SK-N-SH (cell line): ENCODE measurements around the gene BRD3.

Source experiments
- RXRA ChIP-seq: IDR thresholded peaks from 2 replicates; pipeline ENCODE4 v1.4.0; 2012; ENCODE audit warnings: low read depth, mild to moderate bottlenecking, borderline replicate concordance
- YY1 ChIP-seq: IDR thresholded peaks from 2 replicates; pipeline ENCODE4 v1.4.0; 2012; ENCODE audit warnings: low read depth, mild to moderate bottlenecking
- TF ChIP-seq, protein P1 (sequence below): IDR thresholded peaks from 2 replicates; pipeline ENCODE4 v1.6.1; 2012; ENCODE audit warnings: mild to moderate bottlenecking, low read depth, low read length, moderate library complexity

DNA sequence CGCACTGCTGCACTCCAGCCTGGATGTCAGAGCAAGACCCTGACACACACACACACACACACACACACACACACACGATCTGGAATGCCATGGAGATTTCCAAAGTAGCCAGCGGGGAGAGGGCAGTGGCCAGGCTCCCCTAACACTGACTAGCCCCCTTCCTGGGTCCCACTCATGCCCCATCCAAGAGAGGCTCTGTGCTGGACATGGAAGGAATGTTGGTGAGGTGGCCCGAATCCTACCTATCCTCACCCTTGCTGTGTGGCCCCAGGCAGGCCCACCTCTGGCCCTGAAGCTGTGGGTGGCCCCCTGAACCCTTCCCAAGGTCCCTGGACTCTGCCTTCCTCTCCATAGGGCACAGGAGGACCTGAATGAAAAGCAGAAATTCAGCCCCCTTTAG, 7.3 kb downstream of the BRD3 start:
- TF ChIP-seq RXRA (no peak), YY1 (no peak)
- TF ChIP-seq, protein P1, sequence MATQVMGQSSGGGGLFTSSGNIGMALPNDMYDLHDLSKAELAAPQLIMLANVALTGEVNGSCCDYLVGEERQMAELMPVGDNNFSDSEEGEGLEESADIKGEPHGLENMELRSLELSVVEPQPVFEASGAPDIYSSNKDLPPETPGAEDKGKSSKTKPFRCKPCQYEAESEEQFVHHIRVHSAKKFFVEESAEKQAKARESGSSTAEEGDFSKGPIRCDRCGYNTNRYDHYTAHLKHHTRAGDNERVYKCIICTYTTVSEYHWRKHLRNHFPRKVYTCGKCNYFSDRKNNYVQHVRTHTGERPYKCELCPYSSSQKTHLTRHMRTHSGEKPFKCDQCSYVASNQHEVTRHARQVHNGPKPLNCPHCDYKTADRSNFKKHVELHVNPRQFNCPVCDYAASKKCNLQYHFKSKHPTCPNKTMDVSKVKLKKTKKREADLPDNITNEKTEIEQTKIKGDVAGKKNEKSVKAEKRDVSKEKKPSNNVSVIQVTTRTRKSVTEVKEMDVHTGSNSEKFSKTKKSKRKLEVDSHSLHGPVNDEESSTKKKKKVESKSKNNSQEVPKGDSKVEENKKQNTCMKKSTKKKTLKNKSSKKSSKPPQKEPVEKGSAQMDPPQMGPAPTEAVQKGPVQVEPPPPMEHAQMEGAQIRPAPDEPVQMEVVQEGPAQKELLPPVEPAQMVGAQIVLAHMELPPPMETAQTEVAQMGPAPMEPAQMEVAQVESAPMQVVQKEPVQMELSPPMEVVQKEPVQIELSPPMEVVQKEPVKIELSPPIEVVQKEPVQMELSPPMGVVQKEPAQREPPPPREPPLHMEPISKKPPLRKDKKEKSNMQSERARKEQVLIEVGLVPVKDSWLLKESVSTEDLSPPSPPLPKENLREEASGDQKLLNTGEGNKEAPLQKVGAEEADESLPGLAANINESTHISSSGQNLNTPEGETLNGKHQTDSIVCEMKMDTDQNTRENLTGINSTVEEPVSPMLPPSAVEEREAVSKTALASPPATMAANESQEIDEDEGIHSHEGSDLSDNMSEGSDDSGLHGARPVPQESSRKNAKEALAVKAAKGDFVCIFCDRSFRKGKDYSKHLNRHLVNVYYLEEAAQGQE, result no peak
